Measurements from ENCODE around the gene CAST.
"Not testable (repeated sequence)": the region's sequence is repeated elsewhere in the genome, so short reads cannot be mapped to it uniquely, and the experiment has no call there.

The CAST gene

DNA sequence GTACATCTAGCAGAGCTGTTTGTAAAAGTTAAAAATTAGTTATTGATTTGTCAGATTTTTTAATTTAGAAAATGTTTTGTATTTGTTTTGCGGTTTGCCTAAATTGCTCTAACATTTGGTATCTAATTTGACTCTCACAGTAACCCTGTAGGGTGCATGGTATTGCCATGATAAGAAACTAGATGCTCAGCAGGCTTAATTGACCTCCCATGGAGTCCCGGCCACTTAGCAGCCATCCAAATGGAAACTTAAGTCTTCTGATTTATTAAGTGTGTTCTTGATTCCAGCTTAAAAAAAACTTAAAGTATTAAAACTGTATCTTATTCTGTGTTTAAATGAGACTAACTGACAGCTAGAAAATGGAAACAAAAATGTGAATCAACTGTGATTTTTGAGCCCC is 54.5 kb downstream of the CAST start:
- no peak for DNase-seq

DNA sequence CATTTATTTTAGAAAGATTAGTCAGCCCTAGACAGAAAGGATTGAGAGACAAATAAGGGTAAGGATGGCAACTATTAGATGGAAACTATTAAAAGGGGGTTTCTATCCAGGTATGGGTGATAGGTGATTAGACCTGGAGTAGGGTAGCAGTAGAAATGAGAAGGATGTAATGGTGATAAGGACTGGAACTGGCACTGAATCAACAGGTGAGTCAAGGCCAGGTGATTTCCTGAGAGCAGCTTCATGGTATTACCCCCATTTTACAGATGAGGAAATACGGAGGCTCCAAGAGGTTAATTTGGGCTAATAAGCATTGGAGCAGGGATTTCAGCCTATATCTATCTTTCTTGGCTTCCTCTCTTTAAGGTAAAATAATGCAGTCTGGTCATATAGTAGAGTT is 55.7 kb downstream of the CAST start:
- no peak for DNase-seq

DNA sequence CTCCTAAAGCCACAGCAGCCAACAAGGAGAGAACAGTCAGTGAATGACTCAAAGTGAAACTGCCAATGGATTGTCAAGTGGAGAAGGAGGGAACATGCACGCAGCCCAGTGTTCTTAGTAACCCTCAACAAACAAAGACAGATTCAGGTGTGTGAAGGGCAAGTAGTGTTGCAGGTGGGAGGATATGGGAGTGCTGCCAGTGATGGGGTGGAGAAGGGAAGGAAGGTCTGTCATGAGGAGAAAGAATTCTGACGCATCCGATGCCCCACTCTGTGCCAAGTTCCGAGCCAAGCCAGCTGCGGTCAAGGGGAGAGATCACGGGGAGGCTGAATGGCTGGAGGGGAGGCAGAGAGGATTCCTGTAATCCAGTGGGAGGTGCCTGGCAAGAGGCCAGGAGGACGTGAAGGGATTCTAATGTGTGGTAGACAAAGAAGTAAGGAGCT is 56.5 kb downstream of the CAST start:
- DNase-seq: no peak

DNA sequence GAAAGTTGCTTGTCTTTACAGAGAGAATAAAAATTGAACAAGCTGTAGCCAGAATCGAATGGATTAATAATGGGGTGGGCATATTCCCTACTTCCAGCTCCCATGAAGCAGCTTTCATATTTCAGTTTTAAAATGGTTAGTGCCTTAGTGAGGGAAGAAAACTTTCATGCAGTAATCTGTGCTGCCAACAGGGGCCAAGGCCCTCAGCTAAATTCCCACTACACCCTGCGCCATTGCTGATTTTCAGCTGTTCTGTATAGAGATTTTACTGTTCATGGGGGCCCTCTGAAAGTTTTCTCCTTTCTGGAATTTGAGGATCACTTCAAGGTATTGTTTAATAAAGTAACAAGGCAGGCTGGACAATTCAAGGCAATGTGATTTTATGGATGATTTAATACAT is 58.2 kb downstream of the CAST start:
- no peak for DNase-seq

DNA sequence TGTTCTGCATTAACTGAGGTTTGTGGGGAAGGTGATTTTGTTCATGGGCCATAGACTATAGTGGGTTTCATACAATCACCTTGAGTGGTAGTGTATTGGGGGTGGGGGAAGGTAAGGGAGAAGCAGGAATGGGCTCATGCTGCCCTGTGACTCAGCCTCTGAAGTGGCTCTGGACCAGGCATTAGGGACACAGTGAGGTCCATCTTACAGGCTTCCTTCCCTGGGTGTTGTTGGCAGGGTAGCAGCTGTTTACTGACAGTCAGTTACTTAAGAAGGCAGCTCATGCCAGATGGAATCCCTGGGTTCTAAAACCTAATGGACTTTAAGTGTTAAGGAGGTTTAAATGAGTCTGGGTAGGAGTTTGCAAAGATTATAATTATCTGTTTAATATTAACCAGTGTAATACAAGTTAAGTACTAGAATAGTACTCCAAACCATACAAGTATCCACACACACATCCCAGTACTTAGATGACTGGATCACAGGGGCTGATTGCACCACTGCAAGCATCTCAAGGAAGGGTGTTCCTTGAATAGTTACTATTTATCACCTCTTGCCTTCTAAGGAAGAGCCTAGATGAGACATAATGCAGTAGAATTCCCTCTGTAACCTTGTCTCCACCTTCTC is 59.3 kb downstream of the CAST start:
- no peak for DNase-seq

DNA sequence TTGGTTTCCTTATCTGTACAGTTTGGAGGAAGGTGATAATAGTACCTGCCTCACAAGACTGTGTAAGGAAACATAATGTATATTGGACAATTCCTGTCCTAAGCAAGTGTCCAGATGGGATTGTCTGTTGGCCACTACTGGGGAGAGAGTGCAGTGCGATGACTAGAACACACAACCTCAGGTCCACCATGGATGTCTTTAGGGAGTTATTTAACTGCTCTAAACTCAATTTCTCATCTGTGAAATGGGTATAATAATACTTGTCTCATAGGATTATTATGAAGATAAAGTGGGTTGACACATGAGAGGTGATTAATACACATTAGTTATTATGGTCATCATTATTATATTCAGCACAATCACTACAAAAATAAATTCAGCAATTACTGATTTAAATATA is 63.1 kb downstream of the CAST start:
- DNase-seq: no peak

DNA sequence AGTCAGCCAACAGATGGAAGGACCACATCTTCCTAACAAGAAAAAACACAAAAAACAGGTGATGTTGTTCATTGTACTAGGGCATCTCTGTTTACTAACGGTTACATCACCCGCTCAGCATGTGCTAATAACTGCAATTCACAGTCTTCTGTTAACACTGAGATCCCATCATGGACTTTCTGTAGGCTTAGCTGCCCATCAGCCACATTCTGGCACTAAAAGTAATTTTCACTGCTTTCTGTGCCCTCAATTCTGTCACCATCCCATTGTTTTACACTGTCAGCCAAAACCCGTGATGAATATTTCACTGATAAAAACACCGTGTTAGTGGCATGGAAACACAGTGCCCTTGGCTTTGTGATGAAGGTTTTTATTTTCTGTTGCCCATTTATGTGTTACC is 64.6 kb downstream of the CAST start:
- no peak for DNase-seq

DNA sequence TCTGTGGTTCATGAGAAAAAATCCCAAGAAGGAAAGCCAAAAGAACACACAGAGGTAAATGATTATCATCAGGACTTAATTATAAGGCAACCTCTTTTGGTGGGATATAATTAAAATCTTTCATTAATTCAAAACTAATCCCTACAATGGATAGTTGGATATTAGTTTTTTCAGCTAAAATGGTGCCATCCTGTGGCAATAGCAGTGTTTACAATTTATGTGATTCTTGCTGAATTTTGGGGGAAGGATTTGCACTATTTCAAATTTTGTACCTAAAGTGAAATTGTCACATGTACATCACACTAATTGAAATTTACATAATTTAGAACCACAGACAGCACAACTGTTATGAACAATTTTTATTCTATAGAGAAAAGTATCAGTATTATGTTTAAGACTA is 67.0 kb downstream of the CAST start:
- no peak for DNase-seq

DNA sequence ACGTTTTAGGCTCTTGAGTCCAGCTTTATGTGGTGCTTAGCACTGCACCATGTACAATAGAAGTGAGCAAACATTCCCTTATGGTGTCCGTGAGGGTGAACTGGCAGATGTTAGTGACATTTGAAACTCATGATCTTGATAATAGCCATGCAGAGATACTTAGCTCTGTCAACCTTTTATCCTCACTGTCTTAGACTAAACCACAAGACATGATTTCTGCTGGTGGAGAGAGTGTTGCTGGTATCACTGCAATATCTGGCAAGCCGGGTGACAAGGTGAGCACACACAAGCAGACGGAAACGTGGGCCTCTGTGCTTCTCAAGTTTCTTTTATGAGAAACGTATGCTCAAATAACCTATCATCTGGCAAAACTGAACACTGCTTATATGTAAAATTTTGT is 68.4 kb downstream of the CAST start:
- no peak for DNase-seq

DNA sequence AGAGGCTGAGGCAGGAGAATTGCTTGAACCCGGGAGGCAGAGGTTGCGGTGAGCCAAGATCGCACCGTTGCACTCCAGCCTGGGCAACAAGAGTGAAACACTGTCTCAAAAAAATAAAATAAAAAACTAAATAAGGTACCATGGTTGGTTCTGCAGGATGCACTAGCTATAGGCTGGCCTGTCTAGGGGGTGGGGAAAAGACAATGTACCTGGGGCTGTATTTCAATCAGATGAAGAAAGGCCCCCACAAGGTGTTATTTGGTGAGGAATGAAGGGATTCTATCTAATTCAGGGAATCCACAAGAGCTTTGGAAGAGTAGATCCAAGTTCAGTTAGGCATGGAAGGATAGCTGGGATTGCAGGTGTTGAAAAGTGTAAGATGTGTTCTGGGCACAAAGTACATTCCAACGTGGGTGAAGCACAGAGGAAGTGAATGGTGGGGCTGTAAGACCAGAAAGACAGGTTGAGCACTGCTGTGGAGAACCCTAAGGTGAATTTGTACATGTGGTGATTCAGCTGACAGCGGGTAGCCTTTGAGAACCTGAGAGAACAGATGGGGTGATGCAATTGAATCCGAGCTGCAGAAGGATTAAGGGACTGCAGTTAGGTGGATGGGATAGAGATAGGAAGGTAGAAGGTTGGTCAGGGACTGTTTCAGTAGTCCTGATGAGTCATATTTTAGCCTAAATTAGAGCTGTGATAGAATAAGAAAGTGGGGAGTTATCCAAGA is 71.8 kb downstream of the CAST start:
- DNase-seq: no peak

DNA sequence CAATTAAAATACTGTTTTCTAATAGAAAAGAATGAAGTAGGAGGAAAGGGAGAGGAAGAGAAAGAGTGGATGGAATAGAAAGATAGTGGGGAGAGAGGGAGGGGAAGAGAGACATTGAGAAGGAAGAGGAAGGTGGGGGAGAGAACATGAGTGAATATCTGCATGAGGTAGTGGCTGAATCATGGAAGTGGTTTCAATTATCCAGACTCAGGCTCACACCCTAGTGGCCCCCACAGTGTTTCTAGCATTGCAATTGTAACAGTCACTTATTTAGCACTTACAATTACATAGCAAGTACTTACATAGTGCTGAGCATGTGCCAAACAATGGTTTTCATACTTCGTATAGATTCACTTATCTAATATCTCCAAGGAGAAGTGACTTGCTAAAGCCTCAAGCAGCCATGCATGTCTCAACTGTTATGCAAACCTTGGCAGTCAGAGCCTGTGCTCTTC is 72.7 kb downstream of the CAST start:
- DNase-seq: no peak

DNA sequence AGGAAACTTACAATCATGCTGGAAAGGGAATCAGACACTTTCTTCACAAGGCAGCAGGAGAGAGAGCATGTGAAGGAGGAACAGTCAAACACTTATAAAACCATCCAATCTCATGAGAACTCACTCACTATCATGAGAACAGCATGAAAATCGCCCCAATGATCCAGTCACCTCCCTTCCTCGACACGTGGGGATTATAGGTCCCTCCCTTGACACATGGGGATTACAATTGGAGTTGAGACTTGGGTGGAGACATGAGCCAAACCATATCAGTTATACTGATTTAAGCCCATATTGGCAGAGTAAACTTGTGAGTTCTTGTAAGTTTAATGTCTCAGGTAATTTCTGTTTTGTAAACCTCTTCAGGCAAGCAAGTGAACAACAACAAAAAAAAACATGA is 74.8 kb downstream of the CAST start:
- no peak for DNase-seq

DNA sequence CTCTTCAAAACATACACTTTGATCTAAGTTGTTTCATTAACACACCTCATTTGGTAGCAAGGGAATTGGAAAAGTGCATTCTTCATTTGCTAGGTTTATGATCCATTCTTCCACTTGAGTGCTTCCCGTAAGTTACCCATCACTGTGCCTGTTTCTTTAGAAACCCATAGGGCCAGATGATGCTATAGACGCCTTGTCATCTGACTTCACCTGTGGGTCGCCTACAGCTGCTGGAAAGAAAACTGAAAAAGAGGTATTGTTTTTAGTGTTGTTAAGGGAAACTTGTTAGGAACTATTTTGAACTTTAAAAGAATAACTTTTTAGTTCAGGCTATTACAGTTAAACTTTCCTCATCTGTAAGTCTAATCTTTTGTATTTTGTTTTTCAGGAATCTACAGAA is 78.9 kb downstream of the CAST start:
- no peak for DNase-seq

DNA sequence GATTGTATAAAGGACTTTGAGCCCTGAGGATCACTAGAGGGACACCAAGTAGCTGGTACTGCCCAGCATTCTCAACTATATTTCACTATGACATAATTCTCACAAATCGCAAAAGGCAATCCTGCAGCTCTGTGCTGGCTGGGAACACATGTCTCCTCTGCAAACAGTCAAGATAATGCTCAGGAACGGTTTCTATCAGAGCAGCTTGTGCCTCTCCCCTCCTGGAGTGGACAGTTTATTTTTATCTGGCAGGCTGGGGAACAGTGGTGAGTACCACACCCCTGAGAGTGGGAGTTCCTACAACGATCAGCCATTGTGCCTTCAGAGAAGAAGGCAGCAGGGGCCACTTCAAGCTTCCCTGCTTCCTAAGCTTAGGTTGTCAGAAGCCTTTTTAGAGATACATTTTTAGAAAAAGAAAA is 79.7 kb downstream of the CAST start:
- DNase-seq: no peak

DNA sequence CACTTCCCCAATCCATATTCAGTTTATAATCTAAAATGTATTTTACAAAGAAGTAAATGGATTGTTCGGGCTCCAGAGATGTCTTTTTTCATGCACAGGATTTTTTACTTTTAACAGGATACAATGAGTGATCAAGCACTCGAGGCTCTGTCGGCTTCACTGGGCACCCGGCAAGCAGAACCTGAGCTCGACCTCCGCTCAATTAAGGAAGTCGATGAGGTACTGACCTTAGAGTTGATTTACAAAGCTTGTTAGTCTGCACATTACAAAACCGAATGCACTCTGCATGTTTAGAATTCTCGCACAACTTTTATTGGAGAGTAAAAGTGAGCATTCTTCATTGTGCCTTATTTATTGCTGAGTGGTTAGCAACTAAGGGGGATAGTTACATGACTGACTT is 80.4 kb downstream of the CAST start:
- DNase-seq: no peak

DNA sequence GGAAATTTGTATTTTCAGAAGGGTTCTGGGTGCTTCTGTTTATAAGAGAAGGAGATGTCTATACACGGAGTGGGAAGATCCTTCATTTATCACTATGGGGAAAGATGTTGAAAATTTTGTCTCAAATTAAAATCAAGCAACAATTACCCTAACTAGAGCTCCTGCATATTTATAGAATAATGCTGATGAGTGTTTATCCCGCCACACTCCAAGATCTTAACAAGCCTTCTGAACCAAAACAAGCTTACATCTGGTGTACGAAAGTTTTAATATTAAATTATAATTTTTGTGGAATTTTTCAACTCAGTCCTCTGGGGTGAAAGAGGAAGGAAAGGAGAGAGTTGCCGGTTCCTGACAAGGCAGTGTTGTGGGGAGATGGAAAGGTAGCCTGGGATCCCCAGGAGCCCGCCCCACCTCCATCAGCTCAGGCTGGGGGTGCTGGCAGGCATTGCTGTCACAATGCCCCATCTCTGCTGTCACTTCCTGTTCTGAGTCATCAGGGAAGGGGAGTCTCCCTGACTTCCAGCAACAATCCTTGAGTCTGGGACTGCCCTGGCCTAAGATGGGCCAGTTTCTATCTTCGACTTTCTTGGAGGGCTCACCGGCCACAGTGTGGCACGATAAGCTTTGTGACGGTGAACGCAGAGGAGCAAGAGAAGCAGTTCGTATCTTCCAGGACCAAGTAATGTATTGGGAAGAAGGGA is 81.0 kb downstream of the CAST start:
- DNase-seq: no peak

DNA sequence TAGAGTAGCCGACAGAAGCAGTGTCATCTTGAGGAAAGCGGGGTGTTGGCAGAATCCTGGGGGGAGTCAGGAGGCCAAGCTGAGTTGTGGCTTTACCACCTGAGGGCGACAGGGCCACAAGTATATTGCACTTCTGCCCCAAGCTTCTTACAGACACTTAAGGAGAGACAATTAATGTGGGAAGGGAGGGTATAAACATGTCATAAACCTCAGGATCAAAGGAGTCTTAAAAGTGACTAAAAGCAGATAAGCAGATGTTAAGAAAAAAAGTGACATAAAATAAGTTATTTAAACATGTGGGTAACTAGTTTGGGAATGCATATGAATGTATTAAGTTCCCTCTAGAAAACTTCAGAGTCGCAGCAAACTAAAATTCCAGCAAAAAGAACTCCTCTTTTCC is 81.6 kb downstream of the CAST start:
- no peak for DNase-seq

DNA sequence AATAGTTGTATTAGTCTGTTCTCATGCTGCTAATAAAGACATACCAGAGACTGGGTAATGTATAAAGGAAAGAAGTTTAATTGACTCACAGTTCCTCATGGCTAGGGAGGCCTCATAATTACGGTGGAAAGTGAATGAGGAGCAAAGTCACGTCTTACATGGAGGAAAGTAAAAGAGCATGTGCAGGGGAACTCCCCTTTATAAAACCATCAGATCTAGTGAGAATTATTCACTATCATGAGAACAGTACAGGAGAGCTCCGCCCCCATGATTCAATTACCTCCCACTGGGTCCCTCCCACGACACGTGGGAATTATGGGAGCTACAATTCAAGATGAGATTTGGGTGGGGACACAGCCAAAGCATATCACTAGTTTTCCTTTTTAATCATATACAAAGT is 82.0 kb downstream of the CAST start:
- not testable (repeated sequence) for DNase-seq

DNA sequence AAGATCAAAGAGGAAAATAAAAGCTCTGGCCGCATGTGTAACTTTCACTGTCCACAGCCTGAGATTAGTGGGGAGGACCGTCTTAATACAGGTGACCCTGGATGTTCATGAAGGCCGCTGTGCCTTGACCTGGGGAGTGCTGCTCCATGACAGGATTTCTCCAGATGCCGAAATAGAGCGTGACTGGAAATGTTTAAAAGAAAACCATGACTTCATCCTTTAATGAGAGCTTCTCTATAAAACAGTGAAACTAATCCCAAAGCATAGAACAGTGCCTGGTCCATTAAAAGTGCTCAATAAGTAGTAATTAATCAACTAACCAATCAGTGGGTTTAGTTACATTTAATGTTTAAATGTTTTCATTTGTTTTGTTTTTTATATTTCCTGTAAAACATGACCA is 82.8 kb downstream of the CAST start:
- DNase-seq: no peak

DNA sequence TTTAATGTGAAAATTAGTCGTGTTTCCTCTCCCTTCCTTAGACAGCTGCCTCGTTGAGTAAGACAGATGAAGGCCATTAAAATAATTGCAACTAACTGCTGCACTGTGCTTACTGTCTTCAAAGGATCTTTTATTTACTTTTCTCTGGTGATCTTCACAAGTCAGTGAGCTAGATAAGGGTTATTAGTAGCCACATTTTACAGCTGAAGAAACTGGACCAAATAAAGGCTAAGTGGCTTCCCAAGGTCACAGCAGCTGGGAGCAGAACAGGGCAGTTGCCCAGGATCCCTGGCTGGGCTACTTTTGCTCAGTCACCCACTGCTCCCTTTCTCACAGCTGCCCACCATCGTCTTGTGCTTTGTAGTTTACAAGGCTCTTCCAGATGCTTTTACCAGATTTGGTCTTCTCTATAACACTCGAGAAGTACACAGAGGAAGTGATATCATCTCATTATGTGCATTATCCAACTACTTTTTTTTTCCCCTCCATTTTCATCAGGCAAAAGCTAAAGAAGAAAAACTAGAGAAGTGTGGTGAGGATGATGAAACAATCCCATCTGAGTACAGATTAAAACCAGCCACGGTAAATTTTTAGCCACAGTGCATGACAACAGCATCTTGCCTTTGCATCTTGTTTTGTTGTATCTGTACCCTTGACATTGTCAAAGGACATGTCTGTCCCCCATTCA is 83.8 kb downstream of the CAST start:
- no peak for DNase-seq

DNA sequence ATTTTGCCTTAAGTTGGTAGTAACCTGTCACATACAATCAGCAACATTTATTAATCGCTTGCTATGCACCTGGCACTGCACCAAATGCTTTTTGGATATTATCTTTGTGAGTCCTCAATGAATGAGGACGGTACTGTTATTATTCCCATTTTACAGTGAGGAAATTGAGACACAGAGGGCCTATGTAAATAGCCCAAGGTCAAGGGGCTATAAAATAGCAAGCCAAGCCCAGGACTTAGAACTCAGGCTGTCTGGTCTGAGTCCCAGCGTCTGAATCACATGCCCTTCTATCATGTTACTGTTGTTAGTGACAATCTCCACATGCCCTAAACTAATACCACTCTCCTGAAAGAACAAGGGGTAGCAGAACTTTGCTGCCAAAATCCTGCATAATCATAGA is 85.5 kb downstream of the CAST start:
- no peak for DNase-seq

DNA sequence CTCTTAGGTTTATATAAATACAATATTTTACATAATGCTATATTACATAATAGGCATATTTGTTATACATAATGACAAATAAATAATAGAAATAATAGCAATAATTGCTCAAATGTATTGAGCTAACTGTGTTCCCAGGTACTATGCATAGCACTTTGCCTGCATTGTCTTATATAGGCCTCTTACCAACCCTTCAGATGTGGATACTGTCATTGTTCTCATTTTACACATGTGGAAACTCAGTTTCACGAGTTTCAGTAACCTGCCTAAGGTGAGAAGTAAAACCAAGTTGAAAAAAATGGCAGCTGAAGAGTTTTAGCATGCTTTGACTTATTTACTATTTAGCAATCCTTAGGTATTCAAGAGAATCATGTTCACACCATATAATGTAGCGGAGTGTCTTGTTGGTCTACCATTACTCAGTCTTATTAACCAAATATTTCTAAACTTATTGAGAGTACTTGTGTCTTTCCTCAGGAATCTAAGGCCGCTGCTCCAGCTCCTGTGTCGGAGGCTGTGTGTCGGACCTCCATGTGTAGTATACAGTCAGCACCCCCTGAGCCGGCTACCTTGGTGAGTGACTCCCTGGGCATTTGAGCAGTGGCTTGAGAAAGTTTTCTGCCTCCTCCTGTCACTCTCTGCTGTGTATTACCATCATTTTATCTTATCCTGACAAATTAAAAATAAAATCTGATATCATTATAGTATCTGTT is 88.1 kb downstream of the CAST start:
- no peak for DNase-seq

All from CD4-positive, alpha-beta T cell treated with Interleukin-4 for 4 hours (primary cell).